Measurements from ENCODE around the gene BBS10.
"Not testable (repeated sequence)": the region's sequence is repeated elsewhere in the genome, so short reads cannot be mapped to it uniquely, and the experiment has no call there.

Gene BBS10

DNA sequence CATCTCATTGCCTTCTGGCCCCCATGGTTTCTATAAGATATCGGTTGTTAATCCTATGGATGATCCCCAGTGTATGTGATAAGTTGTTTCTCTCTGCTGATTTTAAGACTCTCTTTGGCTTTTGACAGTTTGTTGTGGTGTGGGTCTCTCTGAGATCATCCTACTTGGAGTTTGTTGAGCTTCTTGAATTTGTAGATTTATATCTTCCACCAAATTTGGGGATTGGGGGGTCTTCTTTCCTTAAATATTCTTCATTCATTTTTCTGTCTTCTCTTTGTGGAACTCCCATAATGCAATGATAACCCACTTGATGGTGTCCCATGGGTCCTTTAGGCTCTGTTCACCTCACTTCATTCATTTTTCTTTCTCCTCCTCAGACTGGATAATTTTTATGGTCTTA, 20.0 kb upstream of the BBS10 start:
- peaks cover 9 to 22% of the 10 kb centered on the region in 2 donors for H3K36me3 ChIP-seq (ENCODE audit: control insufficient read depth in 1 of 2, insufficient read depth in 2 of 2, low read length in 2 of 2)
- H3K9me3 ChIP-seq (ENCODE audit: control insufficient read depth in 1 of 2, low read length in 2 of 2): no peaks in the 10 kb centered on the region
- H3K27me3 ChIP-seq (ENCODE audit: control insufficient read depth in 1 of 2, insufficient read depth in 2 of 2, low read length in 2 of 2): no peaks in the 10 kb centered on the region
- no peak overlapping the region for H3K27ac ChIP-seq (ENCODE audit: low read depth, low read length)
- H3K4me3 ChIP-seq (ENCODE audit: low read depth in 1 of 2, low read length in 2 of 2): no peak overlapping the region
- H3K9ac ChIP-seq (ENCODE audit: low read depth in 1 of 2, low read length in 2 of 2): no peak overlapping the region
- no peaks in the 10 kb centered on the region for H3K4me1 ChIP-seq (ENCODE audit: control insufficient read depth in 1 of 2, insufficient read depth in 2 of 2, low read length in 2 of 2)

DNA sequence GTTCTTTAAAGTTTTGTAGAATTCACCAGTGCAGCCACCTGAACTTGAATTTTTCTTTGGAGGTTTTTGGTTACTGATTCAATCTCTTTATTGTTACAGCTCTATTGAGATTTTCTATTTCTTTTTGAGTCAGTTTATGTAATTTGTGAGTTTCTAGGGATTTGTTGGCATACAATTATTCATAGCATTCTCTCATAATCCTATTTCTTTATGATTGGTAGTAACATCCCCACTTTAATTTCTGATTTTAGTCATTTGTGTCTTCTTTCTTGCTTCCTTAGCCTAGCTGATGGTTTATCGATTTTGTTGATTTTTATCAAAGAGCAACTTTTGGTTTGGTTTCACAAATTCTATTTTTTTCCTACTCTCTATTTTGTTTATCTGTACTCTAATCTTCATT, 17.9 kb upstream of the BBS10 start:
- peaks cover 9 to 18% of the 10 kb centered on the region in 2 donors for H3K36me3 ChIP-seq (ENCODE audit: control insufficient read depth in 1 of 2, insufficient read depth in 2 of 2, low read length in 2 of 2)
- no peaks in the 10 kb centered on the region for H3K4me1 ChIP-seq (ENCODE audit: control insufficient read depth in 1 of 2, insufficient read depth in 2 of 2, low read length in 2 of 2)
- no peak overlapping the region for H3K9ac ChIP-seq (ENCODE audit: low read depth in 1 of 2, low read length in 2 of 2)
- H3K9me3 ChIP-seq (ENCODE audit: control insufficient read depth in 1 of 2, low read length in 2 of 2): no peaks in the 10 kb centered on the region
- no peaks in the 10 kb centered on the region for H3K27me3 ChIP-seq (ENCODE audit: control insufficient read depth in 1 of 2, insufficient read depth in 2 of 2, low read length in 2 of 2)
- H3K4me3 ChIP-seq (ENCODE audit: low read depth in 1 of 2, low read length in 2 of 2): no peak overlapping the region
- H3K27ac ChIP-seq (ENCODE audit: low read depth, low read length): no peak overlapping the region

DNA sequence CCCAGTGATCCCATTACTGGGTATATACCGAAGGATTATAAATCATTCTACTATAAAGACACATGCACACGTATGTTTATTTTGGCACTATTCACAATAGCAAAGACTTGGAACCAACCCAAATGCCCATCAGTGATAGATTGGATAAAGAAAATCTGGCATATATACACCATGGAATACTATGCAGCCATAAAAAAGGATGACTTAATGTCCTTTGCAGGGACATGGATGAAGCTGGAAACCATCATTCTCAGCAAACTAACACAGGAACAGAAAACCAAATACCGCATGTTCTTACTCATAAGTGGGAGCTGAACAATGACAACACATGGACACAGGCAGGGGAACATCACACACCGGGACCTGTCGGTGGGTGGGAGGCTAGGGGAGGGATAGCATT, 15.9 kb upstream of the BBS10 start:
- not testable (repeated sequence) for H3K9ac ChIP-seq (ENCODE audit: low read depth in 1 of 2, low read length in 2 of 2); H3K4me3 ChIP-seq (ENCODE audit: low read depth in 1 of 2, low read length in 2 of 2); H3K4me1 ChIP-seq (ENCODE audit: control insufficient read depth in 1 of 2, insufficient read depth in 2 of 2, low read length in 2 of 2); H3K27ac ChIP-seq (ENCODE audit: low read depth, low read length); H3K9me3 ChIP-seq (ENCODE audit: control insufficient read depth in 1 of 2, low read length in 2 of 2); H3K27me3 ChIP-seq (ENCODE audit: control insufficient read depth in 1 of 2, insufficient read depth in 2 of 2, low read length in 2 of 2)
- peaks cover 9 to 16% of the 10 kb centered on the region in 2 donors for H3K36me3 ChIP-seq (ENCODE audit: control insufficient read depth in 1 of 2, insufficient read depth in 2 of 2, low read length in 2 of 2)

DNA sequence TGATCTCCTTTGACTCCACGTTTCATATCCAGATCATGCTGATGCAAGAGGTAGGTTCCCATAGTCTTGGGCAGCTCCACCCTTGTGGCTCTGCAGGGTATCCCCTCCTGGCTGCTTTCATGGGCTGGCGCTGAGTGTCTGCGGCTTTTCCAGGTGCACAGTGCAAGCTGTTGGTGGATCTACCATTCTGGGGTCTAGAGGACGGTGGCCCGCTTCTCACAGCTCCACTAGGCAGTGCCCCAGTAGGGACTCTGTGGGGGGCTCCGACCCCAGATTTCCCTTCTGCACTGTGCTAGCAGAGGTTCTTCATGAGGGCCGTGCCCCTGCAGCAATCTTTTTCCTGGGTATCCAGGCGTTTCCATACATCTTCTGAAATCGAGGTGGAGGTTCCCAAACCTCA, 12.1 kb upstream of the BBS10 start:
- Histone ChIP-seq H3K36me3 (ENCODE audit: control insufficient read depth in 1 of 2, insufficient read depth in 2 of 2, low read length in 2 of 2) (peaks cover 0 to 14% of the 10 kb centered on the region in 2 donors), H3K27me3 (ENCODE audit: control insufficient read depth in 1 of 2, insufficient read depth in 2 of 2, low read length in 2 of 2) (no peaks in the 10 kb centered on the region), H3K4me1 (ENCODE audit: control insufficient read depth in 1 of 2, insufficient read depth in 2 of 2, low read length in 2 of 2) (no peaks in the 10 kb centered on the region), H3K9me3 (ENCODE audit: control insufficient read depth in 1 of 2, low read length in 2 of 2) (no peaks in the 10 kb centered on the region), H3K27ac (ENCODE audit: low read depth, low read length) (no peak overlapping the region), H3K9ac (ENCODE audit: low read depth in 1 of 2, low read length in 2 of 2) (no peak overlapping the region), H3K4me3 (ENCODE audit: low read depth in 1 of 2, low read length in 2 of 2) (no peak overlapping the region)

DNA sequence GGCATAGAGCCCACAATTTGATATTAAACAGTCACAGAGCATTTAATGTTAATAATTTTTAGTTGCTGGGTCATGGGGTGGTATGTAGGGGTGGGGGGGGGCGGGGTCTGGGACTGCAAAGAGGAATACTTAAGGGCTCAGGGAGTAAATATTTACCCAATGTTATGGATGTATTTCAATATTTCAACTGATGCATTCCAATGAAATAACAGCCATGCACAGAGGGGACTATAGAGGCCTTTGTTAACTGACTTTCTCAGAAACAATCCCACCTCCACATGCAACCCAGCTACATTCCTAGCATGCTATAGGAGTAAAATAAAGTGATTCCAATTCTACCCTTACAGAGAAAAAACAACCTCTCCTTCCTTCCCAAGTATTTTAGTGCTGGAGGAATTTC, 7.9 kb upstream of the BBS10 start:
- Histone ChIP-seq H3K9me3 (ENCODE audit: control insufficient read depth in 1 of 2, low read length in 2 of 2) (no peaks in the 10 kb centered on the region), H3K9ac (ENCODE audit: low read depth in 1 of 2, low read length in 2 of 2) (no peak overlapping the region), H3K4me3 (ENCODE audit: low read depth in 1 of 2, low read length in 2 of 2) (no peak overlapping the region), H3K27ac (ENCODE audit: low read depth, low read length) (no peak overlapping the region), H3K4me1 (ENCODE audit: control insufficient read depth in 1 of 2, insufficient read depth in 2 of 2, low read length in 2 of 2) (no peaks in the 10 kb centered on the region), H3K27me3 (ENCODE audit: control insufficient read depth in 1 of 2, insufficient read depth in 2 of 2, low read length in 2 of 2) (no peaks in the 10 kb centered on the region), H3K36me3 (ENCODE audit: control insufficient read depth in 1 of 2, insufficient read depth in 2 of 2, low read length in 2 of 2) (peaks cover 0 to 14% of the 10 kb centered on the region in 2 donors)

DNA sequence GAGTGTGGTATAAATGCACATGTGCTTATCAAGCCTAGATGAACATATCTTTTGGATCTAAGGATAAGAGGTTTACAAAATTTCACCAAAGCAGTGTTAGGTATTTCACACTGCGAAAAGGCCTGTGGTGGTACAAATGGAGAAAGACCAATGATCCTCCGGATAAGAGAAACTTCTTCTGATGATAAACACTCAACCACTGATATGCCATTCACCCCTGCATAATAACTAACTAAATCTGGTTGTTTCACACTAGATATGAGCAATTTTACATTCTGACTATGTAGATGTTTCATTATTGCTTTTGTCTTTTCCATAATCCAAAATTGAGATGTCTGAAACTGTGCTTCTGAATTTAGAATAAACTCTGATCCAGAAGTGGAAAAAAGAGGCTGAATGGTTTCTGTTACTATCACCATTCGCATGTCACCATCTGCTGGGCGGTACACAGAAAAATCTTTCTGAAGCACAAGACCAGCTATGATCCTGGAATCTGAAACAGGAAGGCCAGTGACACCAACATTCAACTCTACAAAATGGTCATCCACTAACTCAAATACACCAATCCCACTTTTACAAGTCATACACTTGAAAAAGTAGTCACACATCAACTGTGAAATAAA, 1.3 kb downstream of the BBS10 start:
- no peaks in the 10 kb centered on the region for H3K9me3 ChIP-seq (ENCODE audit: control insufficient read depth in 1 of 2, low read length in 2 of 2)
- H3K27ac ChIP-seq (ENCODE audit: low read depth, low read length): no peak overlapping the region
- H3K4me3 ChIP-seq (ENCODE audit: low read depth in 1 of 2, low read length in 2 of 2): peak overlapping the region; percentile 83 to 93
- peak overlapping the region; percentile 68 to 73 for H3K9ac ChIP-seq (ENCODE audit: low read depth in 1 of 2, low read length in 2 of 2)
- H3K27me3 ChIP-seq (ENCODE audit: control insufficient read depth in 1 of 2, insufficient read depth in 2 of 2, low read length in 2 of 2): no peaks in the 10 kb centered on the region
- peaks cover 6 to 14% of the 10 kb centered on the region in 2 donors for H3K4me1 ChIP-seq (ENCODE audit: control insufficient read depth in 1 of 2, insufficient read depth in 2 of 2, low read length in 2 of 2)
- no peaks in the 10 kb centered on the region for H3K36me3 ChIP-seq (ENCODE audit: control insufficient read depth in 1 of 2, insufficient read depth in 2 of 2, low read length in 2 of 2)

DNA sequence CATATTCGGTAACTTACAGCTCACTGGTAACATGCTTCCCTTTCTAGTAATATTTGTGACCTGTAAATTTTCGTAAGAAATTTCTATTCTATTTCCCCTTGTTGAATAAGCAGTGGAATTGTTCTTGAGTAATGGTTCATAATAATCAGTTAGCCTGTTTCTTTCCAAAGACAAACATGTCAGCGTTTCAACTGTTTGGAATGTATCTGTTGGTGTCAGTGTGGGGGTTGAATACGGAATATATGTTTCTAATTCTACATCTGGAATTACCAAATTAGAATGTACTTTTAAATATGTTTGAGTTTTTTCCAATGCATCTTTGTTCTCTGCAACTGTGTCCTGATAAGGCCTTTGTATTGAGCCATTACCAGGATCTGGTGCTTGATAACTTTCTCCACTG, 2.0 kb downstream of the BBS10 start:
- Histone ChIP-seq H3K9ac (ENCODE audit: low read depth in 1 of 2, low read length in 2 of 2) (no peak overlapping the region), H3K27me3 (ENCODE audit: control insufficient read depth in 1 of 2, insufficient read depth in 2 of 2, low read length in 2 of 2) (no peaks in the 10 kb centered on the region), H3K27ac (ENCODE audit: low read depth, low read length) (no peak overlapping the region), H3K36me3 (ENCODE audit: control insufficient read depth in 1 of 2, insufficient read depth in 2 of 2, low read length in 2 of 2) (no peaks in the 10 kb centered on the region), H3K4me3 (ENCODE audit: low read depth in 1 of 2, low read length in 2 of 2) (no peak overlapping the region), H3K9me3 (ENCODE audit: control insufficient read depth in 1 of 2, low read length in 2 of 2) (no peaks in the 10 kb centered on the region), H3K4me1 (ENCODE audit: control insufficient read depth in 1 of 2, insufficient read depth in 2 of 2, low read length in 2 of 2) (peaks cover 6 to 14% of the 10 kb centered on the region in 2 donors)

DNA sequence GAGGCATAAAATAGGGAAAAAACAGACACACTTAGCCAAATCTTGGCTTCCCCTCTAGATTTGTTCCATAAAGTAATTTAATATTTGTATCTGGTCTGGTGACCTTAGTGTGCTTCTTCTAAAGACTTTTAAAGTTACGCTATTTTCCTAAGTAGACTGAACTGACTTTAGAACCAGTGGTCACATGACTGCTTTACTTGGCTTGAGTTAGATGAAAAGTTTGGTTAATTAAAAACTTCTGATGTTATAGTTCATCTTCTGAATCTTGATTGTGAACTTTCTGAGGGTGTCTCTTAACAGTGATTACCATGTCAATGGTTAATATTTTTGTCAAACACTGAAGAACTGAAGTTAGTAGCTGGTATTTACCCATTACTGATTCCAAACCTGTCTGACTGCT, 2.6 kb downstream of the BBS10 start:
- Histone ChIP-seq H3K36me3 (ENCODE audit: control insufficient read depth in 1 of 2, insufficient read depth in 2 of 2, low read length in 2 of 2) (no peaks in the 10 kb centered on the region), H3K9ac (ENCODE audit: low read depth in 1 of 2, low read length in 2 of 2) (no peak overlapping the region), H3K9me3 (ENCODE audit: control insufficient read depth in 1 of 2, low read length in 2 of 2) (no peaks in the 10 kb centered on the region), H3K27me3 (ENCODE audit: control insufficient read depth in 1 of 2, insufficient read depth in 2 of 2, low read length in 2 of 2) (no peaks in the 10 kb centered on the region), H3K4me3 (ENCODE audit: low read depth in 1 of 2, low read length in 2 of 2) (no peak overlapping the region), H3K27ac (ENCODE audit: low read depth, low read length) (no peak overlapping the region), H3K4me1 (ENCODE audit: control insufficient read depth in 1 of 2, insufficient read depth in 2 of 2, low read length in 2 of 2) (peaks cover 6 to 14% of the 10 kb centered on the region in 2 donors)

DNA sequence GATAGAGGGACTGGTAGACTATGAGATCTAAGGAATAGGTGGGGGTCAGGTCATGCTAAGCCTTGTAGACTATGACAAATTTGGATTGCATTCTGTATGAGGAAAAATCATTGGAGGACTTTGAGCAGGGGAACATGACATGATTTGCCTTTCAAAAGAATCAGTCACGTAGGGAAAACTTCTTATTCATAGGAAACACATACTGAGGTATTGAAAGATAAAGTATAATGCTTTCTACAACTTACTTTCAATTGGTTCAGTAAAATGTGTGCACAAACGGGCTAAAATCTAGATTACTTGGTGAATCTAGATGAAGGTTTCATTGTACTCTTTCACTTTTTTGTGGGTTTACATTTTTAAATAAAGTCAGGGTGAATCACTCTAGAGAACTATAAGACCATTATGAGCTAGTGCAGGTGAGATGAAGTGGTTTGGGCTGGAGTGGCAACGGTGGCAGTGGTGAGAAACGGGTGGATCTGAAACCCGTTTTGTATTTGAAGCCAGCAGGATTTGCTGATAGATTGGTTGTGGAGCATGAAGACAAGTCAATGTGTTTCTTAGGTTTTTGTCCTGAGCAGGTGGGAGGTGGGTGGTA, 6.7 kb downstream of the BBS10 start:
- Histone ChIP-seq H3K27me3 (ENCODE audit: control insufficient read depth in 1 of 2, insufficient read depth in 2 of 2, low read length in 2 of 2) (peaks cover 0 to 4% of the 10 kb centered on the region in 2 donors), H3K36me3 (ENCODE audit: control insufficient read depth in 1 of 2, insufficient read depth in 2 of 2, low read length in 2 of 2) (no peaks in the 10 kb centered on the region), H3K9ac (ENCODE audit: low read depth in 1 of 2, low read length in 2 of 2) (no peak overlapping the region), H3K9me3 (ENCODE audit: control insufficient read depth in 1 of 2, low read length in 2 of 2) (no peaks in the 10 kb centered on the region), H3K27ac (ENCODE audit: low read depth, low read length) (no peak overlapping the region), H3K4me1 (ENCODE audit: control insufficient read depth in 1 of 2, insufficient read depth in 2 of 2, low read length in 2 of 2) (no peaks in the 10 kb centered on the region), H3K4me3 (ENCODE audit: low read depth in 1 of 2, low read length in 2 of 2) (no peak overlapping the region)

DNA sequence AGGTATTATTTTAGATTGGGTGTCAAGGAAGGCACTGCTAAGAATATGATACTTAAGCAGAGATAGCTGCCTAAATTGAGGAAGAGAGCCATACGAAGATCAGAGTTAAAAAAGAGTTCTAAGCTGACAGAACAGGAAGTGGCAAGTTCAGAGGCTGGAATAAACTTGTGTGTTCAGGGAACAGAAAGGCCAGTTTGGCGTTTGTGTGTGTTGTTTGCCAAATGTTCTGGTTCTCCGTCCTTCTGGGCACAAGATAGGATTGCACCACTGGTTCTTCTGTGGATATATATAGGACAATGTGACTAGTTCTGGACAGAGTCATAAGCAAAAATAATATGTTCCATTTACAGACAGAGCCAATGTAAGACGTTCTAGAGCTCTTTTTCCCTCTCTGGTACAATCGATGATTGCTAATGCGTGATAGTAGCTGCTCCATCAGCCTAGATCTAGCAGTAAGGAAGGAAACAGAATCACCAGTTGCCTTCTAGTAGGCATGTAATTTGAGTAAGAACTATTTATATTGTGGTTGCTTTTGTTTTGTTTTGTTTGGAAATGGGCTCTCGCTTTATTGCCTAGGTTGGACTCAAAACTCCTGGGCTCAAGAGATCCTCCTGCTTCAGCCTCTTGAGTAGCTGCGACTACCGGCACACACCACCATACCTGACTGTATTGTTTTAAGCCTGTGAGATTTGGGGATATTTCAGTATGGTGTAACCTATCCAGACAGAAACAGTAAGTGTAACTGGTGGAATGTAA, 7.4 kb downstream of the BBS10 start:
- no peaks in the 10 kb centered on the region for H3K4me1 ChIP-seq (ENCODE audit: control insufficient read depth in 1 of 2, insufficient read depth in 2 of 2, low read length in 2 of 2)
- H3K27me3 ChIP-seq (ENCODE audit: control insufficient read depth in 1 of 2, insufficient read depth in 2 of 2, low read length in 2 of 2): peaks cover 0 to 4% of the 10 kb centered on the region in 2 donors
- H3K9me3 ChIP-seq (ENCODE audit: control insufficient read depth in 1 of 2, low read length in 2 of 2): no peaks in the 10 kb centered on the region
- no peak overlapping the region for H3K9ac ChIP-seq (ENCODE audit: low read depth in 1 of 2, low read length in 2 of 2)
- H3K27ac ChIP-seq (ENCODE audit: low read depth, low read length): no peak overlapping the region
- no peaks in the 10 kb centered on the region for H3K36me3 ChIP-seq (ENCODE audit: control insufficient read depth in 1 of 2, insufficient read depth in 2 of 2, low read length in 2 of 2)
- no peak overlapping the region for H3K4me3 ChIP-seq (ENCODE audit: low read depth in 1 of 2, low read length in 2 of 2)
